HG02610 (cell line): ENCODE measurements around the gene PHACTR4.
"Not testable (repeated sequence)": the region's sequence is repeated elsewhere in the genome, so short reads cannot be mapped to it uniquely, and the experiment has no call there.

ENCODE experiments used
- ATAC-seq: cut with Tn5 transposase; IDR thresholded peaks from one replicate; pipeline ENCODE4 v1.9.1; 2021; ENCODE audit warnings: mild to moderate bottlenecking, moderate library complexity; ENCODE audit not compliant: unreplicated experiment

The PHACTR4 gene

DNA sequence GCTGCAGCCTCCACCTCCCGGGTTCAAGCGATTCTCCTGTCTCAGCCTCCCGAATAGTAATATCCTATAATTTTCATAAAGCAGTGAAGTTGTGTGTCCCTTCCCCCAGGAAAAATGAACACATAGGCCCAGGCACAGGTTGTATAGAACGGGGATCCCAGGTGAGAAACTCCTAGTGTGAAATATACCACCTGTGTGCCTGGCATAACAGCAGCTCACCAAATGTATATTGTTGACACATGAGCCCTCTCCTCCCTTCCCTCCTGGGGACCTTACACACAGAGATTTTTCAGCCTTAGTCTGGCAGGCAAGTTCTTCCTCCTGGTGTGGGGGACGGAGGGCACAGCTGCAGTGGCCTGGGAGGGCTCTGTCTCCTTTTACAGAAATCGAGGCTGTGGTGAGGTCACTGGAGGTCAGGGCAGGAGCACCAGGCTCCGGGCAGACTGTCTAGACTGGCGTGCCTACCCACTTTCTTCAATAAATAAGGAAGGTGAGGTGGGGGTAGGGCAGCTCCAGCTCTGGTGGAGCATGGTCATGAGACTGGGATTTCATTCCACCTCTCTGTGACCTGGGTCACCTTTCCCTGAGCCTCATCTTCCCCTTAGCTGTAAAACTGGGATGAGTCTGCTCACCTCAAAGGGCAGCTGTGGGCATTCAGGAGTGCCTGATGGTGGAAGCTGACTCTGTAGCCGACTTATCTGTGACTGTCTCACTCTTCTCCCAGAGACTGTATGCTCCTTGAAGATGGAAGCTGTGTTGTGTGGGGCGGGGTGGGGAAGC, 150.6 kb downstream of the PHACTR4 start:
- no peak for ATAC-seq

DNA sequence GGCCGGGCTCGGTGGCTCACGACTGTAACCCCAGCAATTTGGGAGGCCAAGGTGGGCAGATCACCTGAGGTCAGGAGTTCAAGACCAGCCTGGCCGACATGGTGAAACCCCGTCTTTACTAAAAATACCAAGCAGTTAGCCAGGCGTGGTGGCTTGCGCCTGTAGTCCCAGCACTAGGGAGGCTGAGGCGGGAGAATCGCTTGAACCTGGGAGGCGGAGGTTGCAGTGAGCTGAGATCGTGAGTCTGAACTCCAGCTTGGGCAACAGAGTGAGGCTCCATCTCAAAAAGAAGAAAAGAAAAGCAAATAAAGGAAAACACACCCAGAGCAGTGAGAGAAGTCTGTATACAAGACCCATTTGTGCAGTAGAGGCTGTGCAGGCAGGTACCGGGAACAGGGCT, 151.3 kb downstream of the PHACTR4 start:
- ATAC-seq = not testable (repeated sequence)

DNA sequence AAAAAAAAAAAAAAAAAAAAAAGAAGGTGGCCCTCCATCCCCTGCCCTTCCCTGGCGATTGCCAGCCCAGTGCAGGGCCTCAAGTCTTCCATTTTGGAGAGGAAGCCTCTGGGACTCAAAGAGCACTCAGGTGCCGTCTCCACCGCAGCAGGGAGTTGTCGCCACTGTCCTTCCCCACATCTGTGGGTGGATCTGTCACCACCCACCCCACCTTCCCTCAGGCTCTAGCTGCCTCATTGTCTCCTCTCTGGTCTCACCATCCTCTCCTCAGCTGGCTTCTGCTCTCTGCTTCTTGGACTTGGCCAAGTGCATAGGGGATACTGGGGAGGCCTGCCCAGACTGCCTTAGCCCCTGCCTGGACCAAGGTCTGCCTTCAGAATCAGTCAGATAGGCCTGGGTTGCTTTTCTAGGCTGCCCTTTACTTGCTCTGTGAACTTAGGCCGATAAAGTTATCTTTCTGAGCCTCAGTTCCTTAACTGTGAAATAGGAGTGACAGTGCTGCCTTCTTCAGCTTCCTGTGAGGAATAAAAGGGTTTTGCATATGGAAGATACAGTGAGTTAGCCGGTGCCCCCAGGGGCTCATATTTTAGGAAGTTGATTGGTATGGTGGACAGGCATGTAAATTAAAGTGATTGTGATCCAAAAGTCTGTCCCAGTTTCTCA, 152.1 kb downstream of the PHACTR4 start:
- ATAC-seq = no peak

DNA sequence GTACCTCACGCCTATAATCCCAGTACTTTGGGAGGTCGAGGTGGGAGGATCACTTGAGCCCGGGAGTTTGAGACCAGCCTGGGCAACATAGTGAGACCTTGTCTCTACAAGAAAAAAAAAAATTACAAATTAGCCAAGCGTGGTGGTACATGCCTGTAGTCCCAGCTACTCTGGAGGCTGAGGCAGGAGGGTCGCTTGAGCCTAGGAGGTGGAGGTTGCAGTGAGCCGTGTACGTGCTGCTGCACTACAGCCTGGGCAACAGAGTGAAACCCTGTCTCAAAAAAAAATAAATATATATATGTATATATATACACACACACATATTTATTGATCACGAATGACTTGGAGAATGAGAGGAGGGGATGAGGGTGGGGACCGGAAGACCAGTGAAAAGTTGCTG, 153.0 kb downstream of the PHACTR4 start:
- not testable (repeated sequence) for ATAC-seq

DNA sequence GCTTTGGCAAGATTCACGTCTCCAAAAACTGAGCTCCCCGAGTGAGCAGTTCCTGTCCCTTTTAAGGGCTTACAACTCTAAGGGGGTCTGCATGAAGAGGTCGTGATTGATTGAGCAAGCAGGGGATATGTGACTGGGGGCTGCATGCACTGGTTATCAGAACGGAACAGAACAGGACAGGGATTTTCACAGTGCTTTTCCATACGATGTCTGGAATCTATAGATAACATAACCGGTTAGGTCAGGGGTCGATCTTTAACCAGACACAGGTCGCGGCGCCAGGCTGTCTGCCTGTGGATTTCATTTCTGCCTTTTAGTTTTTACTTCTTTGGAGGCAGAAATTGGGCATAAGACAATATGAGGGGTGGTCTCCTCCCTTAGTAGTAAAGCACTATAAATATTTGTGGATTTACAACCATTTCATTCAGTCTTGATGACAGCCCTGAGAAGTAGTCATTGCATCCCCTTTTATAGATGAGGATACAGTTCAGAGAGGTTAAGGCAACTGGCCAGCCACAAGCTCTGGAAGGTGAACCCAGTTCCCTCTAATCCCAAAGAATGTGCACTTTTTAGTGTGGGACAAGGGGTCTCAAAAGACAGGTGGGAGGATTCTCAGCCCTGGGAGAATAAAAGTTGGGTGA, 155.6 kb downstream of the PHACTR4 start:
- not testable (repeated sequence) for ATAC-seq

DNA sequence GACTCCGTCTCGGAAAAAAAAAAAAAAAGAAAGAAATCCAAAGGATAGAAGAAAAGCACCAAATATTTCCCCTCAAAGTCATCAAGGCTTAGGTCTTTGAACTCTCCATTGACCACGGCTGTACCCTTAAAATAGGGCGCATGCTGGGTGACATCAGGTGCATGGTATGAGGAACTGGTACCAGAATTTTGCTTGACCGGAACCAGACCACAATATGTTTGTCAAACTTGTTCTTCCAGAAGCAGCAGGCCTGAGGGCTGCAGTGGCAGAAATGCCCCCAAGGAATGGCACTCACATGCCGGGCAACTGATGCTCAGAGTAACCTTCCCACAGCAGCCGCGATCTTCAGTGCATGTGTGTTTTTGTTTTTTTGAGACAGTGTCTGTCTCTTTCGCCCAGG, 157.3 kb downstream of the PHACTR4 start:
- ATAC-seq = no peak

DNA sequence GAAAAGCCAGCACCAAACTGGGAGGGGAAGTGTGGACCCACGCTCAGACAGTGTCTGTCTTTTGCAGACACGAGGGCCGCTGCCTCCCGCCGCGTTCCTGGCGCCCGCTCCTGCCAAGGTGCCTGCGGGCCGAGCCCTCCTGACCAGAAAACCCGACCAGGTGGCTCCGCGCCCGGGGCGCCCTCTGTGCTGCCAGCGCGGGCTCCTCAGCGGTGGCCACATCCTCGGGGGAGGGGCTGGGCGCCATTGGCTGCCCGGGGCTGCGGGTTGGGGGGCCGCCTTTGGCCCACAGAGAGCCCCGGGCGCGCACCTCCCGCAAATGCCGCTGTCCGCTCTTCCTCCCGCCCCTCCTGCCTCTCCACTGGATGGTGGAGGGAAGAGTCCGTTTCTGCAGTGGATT, 160.9 kb downstream of the PHACTR4 start:
- ATAC-seq = no peak

DNA sequence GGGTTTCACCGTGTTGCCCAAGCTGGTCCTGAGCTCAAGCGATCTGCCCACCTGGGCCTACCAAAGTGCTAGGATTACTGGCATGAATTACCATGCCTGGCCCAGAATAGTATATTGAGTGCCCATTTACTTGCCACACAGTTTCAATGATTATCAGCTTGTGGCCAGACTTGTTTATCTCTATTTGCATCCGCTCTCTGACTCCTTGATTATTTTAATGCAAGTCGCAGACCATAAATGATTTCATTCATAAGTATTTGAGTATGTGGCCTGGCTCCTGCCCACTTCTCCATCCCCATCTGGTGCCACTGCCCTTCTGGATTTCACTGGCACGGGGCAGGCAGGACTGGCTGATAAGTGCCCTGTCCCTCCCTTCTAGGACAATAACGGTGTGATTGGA, 165.1 kb downstream of the PHACTR4 start:
- no peak for ATAC-seq

DNA sequence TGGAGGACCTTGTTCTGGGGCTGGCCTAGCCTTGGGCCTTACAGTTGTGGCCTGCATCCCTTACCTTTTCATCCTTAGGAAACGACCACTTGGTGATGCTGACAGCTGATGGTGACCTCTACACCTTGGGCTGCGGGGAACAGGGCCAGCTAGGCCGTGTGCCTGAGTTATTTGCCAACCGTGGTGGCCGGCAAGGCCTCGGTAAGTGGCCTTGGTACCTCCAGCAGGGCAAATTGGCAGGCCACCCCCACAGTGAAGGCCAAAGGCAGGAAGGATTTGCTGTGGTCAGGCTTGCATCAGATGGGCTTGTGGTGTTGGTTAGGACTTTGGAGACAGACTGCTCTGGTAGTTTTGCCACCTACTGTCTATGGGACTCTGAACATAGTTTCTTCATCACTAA, 165.6 kb downstream of the PHACTR4 start:
- no peak for ATAC-seq

DNA sequence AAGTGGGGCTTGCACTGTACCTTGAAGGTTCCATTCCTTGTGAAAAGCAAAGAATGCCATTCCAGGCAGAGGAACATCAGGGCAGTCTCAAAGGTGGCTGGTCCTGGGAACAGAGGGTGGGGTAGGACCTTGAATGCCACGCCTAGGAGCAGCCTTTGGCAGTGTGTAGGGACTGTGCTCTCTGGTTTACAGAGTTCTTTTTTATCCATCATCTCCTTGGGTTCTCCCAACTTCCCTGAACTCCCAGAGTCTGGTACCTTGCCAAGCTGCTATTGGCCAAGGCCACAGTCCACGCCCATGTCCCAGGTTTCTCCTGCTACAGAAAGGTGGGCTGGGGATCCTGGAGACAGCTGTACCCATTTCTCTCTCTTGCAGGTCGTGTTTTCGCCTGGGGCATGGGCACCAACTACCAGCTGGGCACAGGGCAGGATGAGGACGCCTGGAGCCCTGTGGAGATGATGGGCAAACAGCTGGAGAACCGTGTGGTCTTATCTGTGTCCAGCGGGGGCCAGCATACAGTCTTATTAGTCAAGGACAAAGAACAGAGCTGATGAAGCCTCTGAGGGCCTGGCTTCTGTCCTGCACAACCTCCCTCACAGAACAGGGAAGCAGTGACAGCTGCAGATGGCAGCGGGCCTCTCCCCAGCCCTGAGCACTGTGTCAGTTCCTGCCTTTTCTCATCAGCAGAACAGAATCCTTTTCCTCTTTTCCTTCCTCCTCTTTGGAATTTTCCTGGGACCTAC, 168.1 kb downstream of the PHACTR4 start:
- no peak for ATAC-seq

DNA sequence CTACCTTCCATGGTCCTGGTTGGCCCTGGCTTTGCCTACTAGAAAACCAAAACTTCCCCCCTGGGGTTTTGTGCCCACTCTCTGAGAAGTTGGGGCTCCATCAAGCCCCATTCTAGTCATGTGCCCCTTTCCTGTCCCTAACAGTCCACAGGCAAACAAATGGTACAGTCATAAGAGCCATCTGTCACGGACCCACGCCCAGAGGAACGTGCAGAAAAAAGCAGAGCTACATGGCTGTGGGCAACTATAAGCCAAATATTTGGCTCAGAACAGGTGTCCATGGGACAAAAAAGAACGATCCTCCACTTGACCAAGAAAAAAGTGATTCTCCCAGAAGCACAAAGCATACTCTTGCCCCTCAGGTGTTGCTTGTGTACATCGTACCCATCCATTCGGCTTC, 168.7 kb downstream of the PHACTR4 start:
- ATAC-seq = no peak

DNA sequence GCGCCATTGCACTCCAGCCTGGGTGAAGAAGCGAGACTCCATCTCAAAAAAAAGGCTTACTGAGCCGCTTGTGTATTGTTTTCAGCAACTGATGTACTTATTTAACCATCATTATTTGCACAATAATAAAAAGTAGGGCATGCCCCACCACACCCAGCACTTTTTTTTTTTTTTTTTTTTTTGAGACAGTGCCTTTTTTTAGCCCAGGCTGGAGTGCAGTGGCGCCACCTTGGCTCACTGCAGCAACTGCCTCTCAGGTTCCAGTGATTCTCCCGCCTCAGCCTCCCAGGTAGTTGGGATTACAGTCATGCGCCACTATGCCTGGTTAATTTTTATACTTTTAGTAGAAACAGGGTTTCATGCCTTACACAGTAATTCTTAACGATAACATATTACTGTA, 171.1 kb downstream of the PHACTR4 start:
- no peak for ATAC-seq

DNA sequence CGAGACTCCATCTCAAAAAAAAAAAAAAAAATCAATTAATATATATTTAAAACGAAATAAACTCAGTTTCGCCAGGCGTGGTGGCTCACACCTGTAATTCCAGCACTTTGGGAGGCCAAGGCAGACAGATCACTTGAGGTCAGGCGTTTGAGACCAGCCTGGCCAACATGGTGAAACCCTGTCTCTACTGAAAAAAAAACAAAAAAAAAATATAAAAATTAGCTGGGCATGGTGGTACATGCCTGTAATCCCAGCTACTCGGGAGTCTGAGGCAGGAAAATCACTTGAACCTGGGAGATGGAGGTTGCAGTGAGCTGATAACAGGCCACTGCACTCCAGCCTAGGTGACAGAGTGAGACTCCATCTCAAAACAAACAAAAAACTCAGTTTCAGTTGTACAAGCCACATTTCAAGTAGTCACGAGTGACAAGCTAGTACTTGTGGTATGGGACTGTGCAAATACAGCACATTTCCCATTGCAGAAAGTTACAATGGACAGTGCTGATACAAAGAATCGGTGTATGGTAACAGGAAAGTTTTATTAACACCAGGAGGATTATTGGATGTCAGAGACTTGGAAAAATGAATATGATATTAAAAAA, 172.0 kb downstream of the PHACTR4 start:
- not testable (repeated sequence) for ATAC-seq

DNA sequence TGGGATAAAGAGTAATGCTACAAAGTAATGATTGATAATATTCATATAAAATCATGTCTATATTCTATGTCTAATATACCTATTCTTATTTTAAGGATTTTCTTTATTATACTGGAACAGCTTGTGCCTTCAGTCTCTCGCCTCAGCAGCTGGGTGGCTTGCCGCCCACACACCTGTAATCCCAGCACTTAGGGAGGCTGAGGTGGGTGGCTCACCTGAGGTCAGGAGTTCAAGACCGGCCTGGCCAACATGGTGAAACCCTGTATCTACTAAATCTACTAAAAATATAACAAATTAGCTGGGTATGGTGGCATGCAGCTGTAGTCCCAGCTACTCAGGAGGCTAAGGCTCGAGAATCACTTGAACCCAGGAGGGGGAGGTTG, 175.7 kb downstream of the PHACTR4 start:
- ATAC-seq = no peak

DNA sequence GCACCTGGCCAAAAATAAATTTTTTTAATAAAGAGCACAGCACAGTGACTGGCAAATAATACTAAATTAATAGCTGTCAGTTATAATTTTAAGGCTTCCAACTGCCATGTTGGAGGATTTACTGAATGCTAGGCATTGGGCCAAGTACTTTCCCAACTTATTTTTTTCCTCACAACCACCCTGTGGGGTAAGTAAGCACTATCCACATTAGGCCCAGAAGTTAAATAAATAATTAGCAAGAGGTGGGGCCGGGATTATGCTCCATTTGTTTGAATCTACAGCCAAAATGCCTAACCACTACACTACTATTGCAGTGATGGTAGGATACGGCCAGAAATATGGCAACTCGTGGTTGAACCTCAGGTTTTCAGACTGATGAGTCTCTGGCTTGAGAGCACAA, 178.8 kb downstream of the PHACTR4 start:
- no peak for ATAC-seq
